Transverse colon (tissue), 4 donors: ENCODE results near the gene AVPR1A.

Experiments
- CTCF ChIP-seq, 5 experiments: fragments of 200-600 bp in 3 of 5; fragments of 450-650 bp in 2 of 5; sonication (generic) in 3 of 5; IDR thresholded peaks; 1 replicate in 2 of 5; 2 replicates in 3 of 5; pipeline ENCODE4 v1.5.1; 2016 to 2017; ENCODE audit warnings: antibody characterized with exemption in 5 of 5, inconsistent platforms in 3 of 5, mild to moderate bottlenecking in 2 of 5, moderate library complexity in 1 of 5
- EP300 ChIP-seq: sonication (generic); formaldehyde crosslinking; IDR thresholded peaks from one replicate; pipeline ENCODE4 v1.6.1; 2017; ENCODE audit warnings: antibody characterized with exemption, low read depth
- POLR2A ChIP-seq: fragments of 450-650 bp; IDR thresholded peaks from one replicate; pipeline ENCODE4 v1.6.1; 2016; ENCODE audit warnings: antibody characterized with exemption, mild to moderate bottlenecking, moderate library complexity
- POLR2AphosphoS5 ChIP-seq, 3 donors: sonication (generic); formaldehyde crosslinking; IDR thresholded peaks; one replicate each; pipeline ENCODE4 v1.6.1; 2016; ENCODE audit warnings: antibody characterized with exemption in 3 of 3

GRCh38 chr12:63093084-63093483 lies 57.9 kb downstream of the AVPR1A start:
- TF ChIP-seq CTCF (IDR thresholded peaks at IDR 0.05), result no peak
- no peak for TF ChIP-seq POLR2AphosphoS5 (IDR thresholded peaks at IDR 0.05)
- no peak for TF ChIP-seq POLR2A
- TF ChIP-seq EP300, result no peak
